A172 (cell line): ENCODE data around the gene ATP2B2. TPM values are rescaled to one million over a fixed set of nuclear protein-coding genes. Genes with fewer than 3 reads are reported as not detected.
A peak's percentile ranks its signal among the peaks of the same experiment; 100 is the strongest.

Experiments used
- DNase-seq: peaks from one replicate; pipeline ENCODE4 v3.0.0-alpha.2; 2015; ENCODE audit warnings: low spot score
- total RNA-seq: library from RNA; depleted of rRNA; stranded (reverse); fragments of >200 nt; shearing (Covaris generic); gene quantifications from 2 replicates; pipeline ENCODE4 v1.2.3, GENCODE V29; 2014

The ATP2B2 gene
- total RNA-seq, 1 experiment from 2014 or later, result 0.50 TPM

GRCh38 chr3:10432156-10432845 lies 73.1 kb downstream of the ATP2B2 start:
- no peak for DNase-seq

GRCh38 chr3:10430805-10431204 lies 74.6 kb downstream of the ATP2B2 start:
- DNase-seq, result no peak

GRCh38 chr3:10428406-10429091 lies 76.8 kb downstream of the ATP2B2 start:
- no peak for DNase-seq

- no peak for DNase-seq
These were observed 78.8 kb downstream of the ATP2B2 start for GRCh38 chr3:10426346-10427220.

- DNase-seq, result no peak
These were observed 82.1 kb downstream of the ATP2B2 start for GRCh38 chr3:10423171-10423882.

- DNase-seq, result no peak
These were observed 83.4 kb downstream of the ATP2B2 start for GRCh38 chr3:10421996-10422395.

- no peak for DNase-seq
These were observed 84.5 kb downstream of the ATP2B2 start for GRCh38 chr3:10420745-10421475.

GRCh38 chr3:10419637-10420232 lies 85.7 kb downstream of the ATP2B2 start:
- DNase-seq, result peak; percentile 91

GRCh38 chr3:10417847-10418246 lies 87.5 kb downstream of the ATP2B2 start:
- peak; percentile 42 for DNase-seq

GRCh38 chr3:10416730-10417300 lies 88.6 kb downstream of the ATP2B2 start:
- DNase-seq, result no peak

- DNase-seq, result no peak
These were observed 92.3 kb downstream of the ATP2B2 start for GRCh38 chr3:10413041-10413440.

GRCh38 chr3:10411598-10412332 lies 93.6 kb downstream of the ATP2B2 start:
- DNase-seq, result no peak

GRCh38 chr3:10410383-10411002 lies 94.9 kb downstream of the ATP2B2 start:
- no peak for DNase-seq

- no peak for DNase-seq
These were observed 96.7 kb downstream of the ATP2B2 start for GRCh38 chr3:10408680-10409079.

- DNase-seq, result no peak
These were observed 98.0 kb downstream of the ATP2B2 start for GRCh38 chr3:10407361-10407760.

GRCh38 chr3:10406414-10406813 lies 99.0 kb downstream of the ATP2B2 start:
- no peak for DNase-seq

GRCh38 chr3:10405816-10406215 lies 99.6 kb downstream of the ATP2B2 start:
- DNase-seq, result no peak

GRCh38 chr3:10404876-10405275 lies 100.5 kb downstream of the ATP2B2 start:
- DNase-seq, result no peak

- DNase-seq, result no peak
These were observed 101.0 kb downstream of the ATP2B2 start for GRCh38 chr3:10404377-10404776.
